Lower leg skin (tissue), 4 donors: ENCODE results near the gene TEX26. TPM values are rescaled to one million over a fixed set of nuclear protein-coding genes. Genes with fewer than 3 reads are reported as not detected.
"Not testable (repeated sequence)": the region's sequence is repeated elsewhere in the genome, so short reads cannot be mapped to it uniquely, and the experiment has no call there.

ENCODE experiments used
- DNase-seq, 2 donors: peaks; one replicate each; pipeline ENCODE4 v3.0.0-alpha.2; 2019; ENCODE audit warnings: low spot score in 2 of 2
- H3K4me3 ChIP-seq: fragments of 200-600 bp; sonication (generic); 2 replicates; pipeline ENCODE4 v1.5.1; 2017; ENCODE audit warnings: mild to moderate bottlenecking, low read depth; ENCODE audit not compliant: poor library complexity, severe bottlenecking
- POLR2A ChIP-seq, 2 donors: fragments of 450-650 bp; IDR thresholded peaks; one replicate each; pipeline ENCODE4 v1.6.1; 2016 to 2017; ENCODE audit warnings: antibody characterized with exemption in 2 of 2, mild to moderate bottlenecking in 1 of 2, moderate library complexity in 1 of 2
- WGBS, 2 donors: methylation state at CpG; one replicate each; pipeline ENCODE4 v1.1.5; 2018; 5-methylcytosine and 5-hydroxymethylcytosine counted together
- intact Hi-C: fragments of 100-400 bp; cut with DNase I; formaldehyde crosslinking; loops from one replicate; pipeline ENCODE4 v1.15.0; 2023; ENCODE audit warnings: low total_unique reads
- total RNA-seq, 4 donors: library from RNA; depleted of rRNA; stranded (reverse); fragments of >200 nt; gene quantifications; one replicate each; pipeline ENCODE4 v1.1.0, GENCODE V29; 2016
- TF ChIP-seq, protein P1 (sequence below), 3 donors: fragments of 450-650 bp; IDR thresholded peaks; one replicate each; pipeline ENCODE4 v1.5.1; 2016; ENCODE audit warnings: antibody characterized with exemption in 3 of 3, mild to moderate bottlenecking in 3 of 3, moderate library complexity in 2 of 3

Gene TEX26
- total RNA-seq, 4 donors from 2014 or later = not detected

DNA sequence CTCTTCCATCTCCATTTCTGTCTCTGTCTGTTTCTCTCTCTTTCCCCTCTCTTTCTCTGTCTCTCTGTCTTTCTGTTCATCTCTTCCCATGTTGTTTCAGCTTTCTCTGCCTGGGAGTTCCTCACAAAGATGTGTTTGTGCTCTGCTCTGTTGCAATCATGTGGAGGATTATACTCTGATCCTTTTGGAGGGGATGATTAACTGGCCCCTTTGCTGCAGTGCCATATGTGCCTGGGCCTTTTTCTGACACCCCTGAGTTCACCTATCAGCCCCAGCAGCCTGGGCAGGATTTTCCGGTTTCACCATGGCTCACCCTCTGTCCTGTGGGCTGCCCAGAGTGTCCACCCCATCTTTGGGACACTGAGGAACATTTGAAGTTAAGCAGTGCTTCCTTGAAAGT lies 9.0 kb upstream of the TEX26 start:
- H3K4me3 ChIP-seq = no peak overlapping the region
- no peak for DNase-seq
- TF ChIP-seq, protein P1, sequence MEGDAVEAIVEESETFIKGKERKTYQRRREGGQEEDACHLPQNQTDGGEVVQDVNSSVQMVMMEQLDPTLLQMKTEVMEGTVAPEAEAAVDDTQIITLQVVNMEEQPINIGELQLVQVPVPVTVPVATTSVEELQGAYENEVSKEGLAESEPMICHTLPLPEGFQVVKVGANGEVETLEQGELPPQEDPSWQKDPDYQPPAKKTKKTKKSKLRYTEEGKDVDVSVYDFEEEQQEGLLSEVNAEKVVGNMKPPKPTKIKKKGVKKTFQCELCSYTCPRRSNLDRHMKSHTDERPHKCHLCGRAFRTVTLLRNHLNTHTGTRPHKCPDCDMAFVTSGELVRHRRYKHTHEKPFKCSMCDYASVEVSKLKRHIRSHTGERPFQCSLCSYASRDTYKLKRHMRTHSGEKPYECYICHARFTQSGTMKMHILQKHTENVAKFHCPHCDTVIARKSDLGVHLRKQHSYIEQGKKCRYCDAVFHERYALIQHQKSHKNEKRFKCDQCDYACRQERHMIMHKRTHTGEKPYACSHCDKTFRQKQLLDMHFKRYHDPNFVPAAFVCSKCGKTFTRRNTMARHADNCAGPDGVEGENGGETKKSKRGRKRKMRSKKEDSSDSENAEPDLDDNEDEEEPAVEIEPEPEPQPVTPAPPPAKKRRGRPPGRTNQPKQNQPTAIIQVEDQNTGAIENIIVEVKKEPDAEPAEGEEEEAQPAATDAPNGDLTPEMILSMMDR (IDR thresholded peaks at IDR 0.05) = no peak
- no peak for TF ChIP-seq POLR2A (IDR thresholded peaks at IDR 0.05)
- intact Hi-C loops = no loop called here
- WGBS, 2 donors = 87 to 91% methylated on average over 1 of the region's 1 CpG

DNA sequence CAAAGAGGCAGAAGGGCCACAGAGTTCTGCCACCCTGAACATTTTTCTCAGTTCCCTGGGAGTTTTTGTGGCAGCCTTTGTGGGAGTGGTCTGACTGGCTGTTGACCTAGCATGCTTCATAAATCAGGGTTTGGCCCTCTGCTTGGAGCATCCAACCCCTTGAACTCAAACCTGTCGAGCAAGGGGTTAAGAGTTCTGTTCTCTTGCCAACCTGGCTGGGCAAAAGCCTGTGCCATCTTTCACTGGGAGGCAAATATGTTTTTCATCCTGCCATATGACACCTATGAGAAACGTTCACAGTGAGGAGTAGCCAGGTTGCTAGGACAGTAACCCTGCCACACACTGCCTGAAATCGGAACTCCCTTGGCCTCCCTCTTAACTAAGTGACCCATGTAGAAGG lies 7.7 kb upstream of the TEX26 start:
- intact Hi-C loops = no loop called here
- DNase-seq = no peak
- TF ChIP-seq, protein P1 (IDR thresholded peaks at IDR 0.05) = no peak
- no peak for TF ChIP-seq POLR2A (IDR thresholded peaks at IDR 0.05)
- no peak overlapping the region for H3K4me3 ChIP-seq
- WGBS, 2 donors = 42 to 70% methylated on average over 3 of the region's 3 CpGs

DNA sequence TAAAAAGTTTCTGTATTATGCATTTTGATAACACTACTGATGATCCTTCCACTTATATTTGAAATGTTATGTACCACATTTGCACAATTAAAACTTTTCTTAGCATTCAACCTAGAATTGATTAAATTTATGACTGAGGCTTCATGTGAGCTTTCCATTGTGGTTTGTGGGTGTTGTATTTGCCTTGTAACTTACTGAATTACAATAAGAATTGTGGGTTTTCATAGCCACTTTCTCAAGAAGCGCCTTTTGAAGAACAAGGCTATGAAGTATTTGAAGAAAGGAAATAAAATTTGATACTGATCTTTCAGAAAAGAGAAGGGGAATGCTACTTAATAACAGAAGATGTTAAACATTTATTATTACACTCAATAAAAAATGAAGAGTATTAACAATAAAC lies 7.0 kb upstream of the TEX26 start:
- intact Hi-C loops = no loop called here
- no peak for DNase-seq
- no peak overlapping the region for H3K4me3 ChIP-seq
- 83 to 91% methylated on average over 1 of the region's 1 CpG for WGBS, 2 donors
- TF ChIP-seq, protein P1 (IDR thresholded peaks at IDR 0.05) = no peak
- TF ChIP-seq POLR2A (IDR thresholded peaks at IDR 0.05) = no peak

DNA sequence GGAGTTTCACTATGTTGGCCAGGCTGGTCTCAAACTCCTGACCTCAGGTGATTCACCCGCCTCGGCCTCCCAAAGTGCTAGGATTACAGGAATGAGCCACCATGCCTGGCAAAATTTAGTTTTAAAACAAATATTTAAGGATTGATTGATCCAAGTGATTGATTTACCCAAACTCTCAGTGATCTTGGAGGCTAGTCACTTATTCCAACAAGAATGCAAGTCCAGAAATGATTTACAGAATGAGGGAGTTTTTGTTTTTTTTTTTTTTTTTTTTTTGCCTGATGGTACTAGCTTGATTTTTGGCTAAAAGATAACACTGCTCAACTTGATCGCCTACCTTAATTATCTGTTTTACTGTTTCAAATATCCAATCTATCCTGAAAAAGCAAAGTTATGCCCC lies 5.7 kb upstream of the TEX26 start:
- WGBS, 2 donors = 93 to 96% methylated on average over 3 of the region's 3 CpGs
- intact Hi-C loops = no loop called here
- no peak for DNase-seq
- TF ChIP-seq, protein P1 (IDR thresholded peaks at IDR 0.05) = no peak
- TF ChIP-seq POLR2A (IDR thresholded peaks at IDR 0.05) = no peak
- no peak overlapping the region for H3K4me3 ChIP-seq

DNA sequence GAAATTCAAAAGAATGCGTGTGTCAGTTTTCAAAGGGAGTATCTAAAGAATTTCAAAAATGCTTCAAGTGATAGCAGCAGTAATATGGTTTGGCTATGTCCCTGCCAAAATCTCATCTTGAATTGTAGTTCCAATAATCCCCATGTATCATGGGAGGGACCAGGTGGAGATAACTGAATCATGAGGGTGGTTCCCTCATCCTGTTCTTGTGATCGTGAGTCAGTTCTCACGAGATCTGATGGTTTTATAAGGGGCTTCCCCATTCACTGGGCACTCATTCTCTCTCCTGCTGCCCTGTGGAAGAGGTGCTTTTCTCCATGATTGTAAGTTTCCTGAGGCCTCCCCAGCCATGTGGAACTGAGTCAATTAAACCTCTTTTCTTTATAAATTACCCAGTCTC lies 5.3 kb upstream of the TEX26 start:
- DNase-seq, H3K4me3 ChIP-seq, intact Hi-C loops: not testable (repeated sequence)
- WGBS, 2 donors = 52 to 58% methylated on average over 3 of the region's 3 CpGs

DNA sequence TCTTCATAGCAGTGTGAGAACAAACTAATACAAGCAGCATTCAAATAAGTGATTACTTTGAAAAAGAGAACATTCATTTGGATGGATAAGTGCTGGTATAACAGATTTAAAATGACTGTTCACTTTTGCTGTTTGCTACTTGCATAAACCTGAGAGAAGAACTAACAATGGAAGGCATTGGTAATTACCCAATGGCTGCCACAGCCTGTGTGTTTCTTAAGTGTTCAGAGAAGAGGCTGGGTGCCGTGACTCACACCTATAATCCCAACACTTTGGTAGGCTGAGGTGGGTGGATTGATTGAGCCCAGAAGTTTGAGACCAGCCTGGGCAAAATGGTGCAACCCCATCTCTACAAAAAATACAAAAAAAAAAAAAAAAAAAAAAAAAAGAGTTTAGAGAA lies 4.9 kb upstream of the TEX26 start:
- no peak overlapping the region for H3K4me3 ChIP-seq
- WGBS, 2 donors = 82 to 100% methylated on average over 1 of the region's 1 CpG
- intact Hi-C loops = no loop called here
- TF ChIP-seq, protein P1 (IDR thresholded peaks at IDR 0.05) = no peak
- TF ChIP-seq POLR2A (IDR thresholded peaks at IDR 0.05) = no peak
- no peak for DNase-seq
